B cell (primary cell): Measurements from ENCODE around the gene NAP1L1.

Experiments
- CTCF ChIP-seq: fragments of 200-600 bp; IDR thresholded peaks from one replicate; pipeline ENCODE4 v1.8.0; 2022; ENCODE audit warnings: antibody characterized with exemption, mild to moderate bottlenecking
- EZH2 ChIP-seq: IDR thresholded peaks from 2 replicates; pipeline ENCODE4 v1.6.1; 2012; ENCODE audit warnings: borderline replicate concordance, low read depth, mild to moderate bottlenecking, moderate library complexity, low read length; ENCODE audit not compliant: insufficient read depth, poor library complexity, severe bottlenecking

GRCh38 chr12:76023069-76023690 is 61.3 kb downstream of the NAP1L1 start:
- no peak for TF ChIP-seq CTCF
- no peak for TF ChIP-seq EZH2
